Sigmoid colon (tissue), 7 donors: ENCODE data around the gene SPATA24. TPM values are rescaled to one million over a fixed set of nuclear protein-coding genes. Genes with fewer than 3 reads are reported as not detected.

Source experiments
- DNase-seq: peaks from one replicate; pipeline ENCODE4 v3.0.0-alpha.2; 2019
- H3K27ac ChIP-seq, 4 donors: fragments of 200-600 bp; sonication (generic); one replicate each; pipeline ENCODE4 v1.5.1; 2016 to 2019; ENCODE audit warnings: mild to moderate bottlenecking in 1 of 4
- H3K27me3 ChIP-seq, 3 donors: fragments of 200-600 bp; sonication (generic); one replicate each; pipeline ENCODE4 v1.5.1; 2019; ENCODE audit warnings: mild to moderate bottlenecking in 1 of 3
- H3K36me3 ChIP-seq, 4 donors: fragments of 200-600 bp; sonication (generic); one replicate each; pipeline ENCODE4 v1.5.1; 2016 to 2019
- H3K4me1 ChIP-seq, 4 donors: fragments of 200-600 bp; sonication (generic); one replicate each; pipeline ENCODE4 v1.5.1; 2017 to 2019
- H3K4me3 ChIP-seq, 4 donors: fragments of 200-600 bp; sonication (generic); one replicate each; pipeline ENCODE4 v1.5.1; 2017 to 2019; ENCODE audit warnings: mild to moderate bottlenecking in 2 of 4, moderate library complexity in 1 of 4
- H3K9me3 ChIP-seq, 4 donors: fragments of 200-600 bp in 3 of 4; sonication (generic) in 3 of 4; one replicate each; pipeline versions ENCODE4 v1.5.1 to v1.6.1; 2013 to 2019
- EP300 ChIP-seq, 4 donors: sonication (generic); formaldehyde crosslinking; IDR thresholded peaks; one replicate each; pipeline ENCODE4 v1.6.1; 2017; ENCODE audit warnings: antibody characterized with exemption in 4 of 4
- POLR2A ChIP-seq, 2 donors: fragments of 450-650 bp; IDR thresholded peaks; one replicate each; pipeline ENCODE4 v1.6.1; 2016; ENCODE audit warnings: antibody characterized with exemption in 2 of 2, mild to moderate bottlenecking in 2 of 2, moderate library complexity in 2 of 2
- POLR2AphosphoS5 ChIP-seq, 4 donors: sonication (generic); formaldehyde crosslinking; IDR thresholded peaks; one replicate each; pipeline ENCODE4 v1.6.1; 2017; ENCODE audit warnings: antibody characterized with exemption in 4 of 4
- WGBS, 2 donors: extraction: QIAGEN DNeasy Blood & Tissue Kit; methylation state at CpG; one replicate each; pipeline ENCODE4 v1.1.7; 2013; 5-methylcytosine and 5-hydroxymethylcytosine counted together
- intact Hi-C: fragments of 100-400 bp; cut with DNase I; formaldehyde crosslinking; loops from one replicate; pipeline ENCODE4 v1.15.1; 2023
- polyA plus RNA-seq, 3 donors: library from polyadenylated mRNA; stranded (reverse); fragments of 200-250 nt; gene quantifications; one replicate each; pipeline ENCODE4 v1.2.3, GENCODE V29; 2013
- total RNA-seq, 4 donors: library from RNA; depleted of rRNA; stranded (reverse); fragments of >200 nt; gene quantifications; one replicate each; pipeline ENCODE4 v1.1.0, GENCODE V29; 2016
- TF ChIP-seq, protein P1 (sequence below), 4 experiments: fragments of 450-650 bp in 3 of 4; fragments of 200-600 bp in 1 of 4; IDR thresholded peaks; one replicate each; pipeline ENCODE4 v1.5.1; 2016 to 2019; ENCODE audit warnings: antibody characterized with exemption in 4 of 4, mild to moderate bottlenecking in 3 of 4, moderate library complexity in 2 of 4
- donor health status: healthy with polysubstance abuse.
- donor health status: Bipolar disorder and iron deficiency.
- donor health status: healthy.

The SPATA24 gene
- total and polyA plus RNA-seq, 7 donors, result 1.4 to 9.0 (median 7.3) TPM

DNA sequence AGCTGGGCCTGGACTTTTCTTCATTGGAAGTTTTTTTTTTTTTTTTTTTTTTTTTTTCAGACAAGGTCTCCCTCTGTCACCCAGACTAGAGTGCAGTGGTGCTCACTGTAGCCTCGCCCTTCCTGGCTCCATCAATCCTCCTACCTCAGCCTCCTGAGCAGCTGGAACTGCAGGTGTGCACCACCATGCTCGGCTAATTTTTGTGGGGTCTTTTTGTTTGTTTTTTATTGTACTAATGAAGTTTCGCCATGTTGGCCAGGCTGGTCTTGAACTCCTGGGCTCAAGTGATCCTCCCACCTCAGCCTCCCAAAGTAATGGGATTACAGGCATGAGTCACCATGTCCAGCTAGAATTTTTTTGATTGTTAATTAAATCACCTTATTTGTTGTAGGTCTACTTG is 31.8 kb upstream of the SPATA24 start:
- Histone ChIP-seq H3K27ac (no peak overlapping the region), H3K4me3 (no peak overlapping the region), H3K9me3 (no peaks in the 10 kb centered on the region), H3K36me3 (peaks cover 0 to 53% (median 0%) of the 10 kb centered on the region in 4 donors), H3K4me1 (peaks cover 0 to 14% (median 12%) of the 10 kb centered on the region in 4 donors), H3K27me3 (no peaks in the 10 kb centered on the region)
- TF ChIP-seq POLR2AphosphoS5 (IDR thresholded peaks at IDR 0.05) (no peak), EP300 (IDR thresholded peaks at IDR 0.05) (no peak), POLR2A (IDR thresholded peaks at IDR 0.05) (no peak)
- TF ChIP-seq, protein P1, sequence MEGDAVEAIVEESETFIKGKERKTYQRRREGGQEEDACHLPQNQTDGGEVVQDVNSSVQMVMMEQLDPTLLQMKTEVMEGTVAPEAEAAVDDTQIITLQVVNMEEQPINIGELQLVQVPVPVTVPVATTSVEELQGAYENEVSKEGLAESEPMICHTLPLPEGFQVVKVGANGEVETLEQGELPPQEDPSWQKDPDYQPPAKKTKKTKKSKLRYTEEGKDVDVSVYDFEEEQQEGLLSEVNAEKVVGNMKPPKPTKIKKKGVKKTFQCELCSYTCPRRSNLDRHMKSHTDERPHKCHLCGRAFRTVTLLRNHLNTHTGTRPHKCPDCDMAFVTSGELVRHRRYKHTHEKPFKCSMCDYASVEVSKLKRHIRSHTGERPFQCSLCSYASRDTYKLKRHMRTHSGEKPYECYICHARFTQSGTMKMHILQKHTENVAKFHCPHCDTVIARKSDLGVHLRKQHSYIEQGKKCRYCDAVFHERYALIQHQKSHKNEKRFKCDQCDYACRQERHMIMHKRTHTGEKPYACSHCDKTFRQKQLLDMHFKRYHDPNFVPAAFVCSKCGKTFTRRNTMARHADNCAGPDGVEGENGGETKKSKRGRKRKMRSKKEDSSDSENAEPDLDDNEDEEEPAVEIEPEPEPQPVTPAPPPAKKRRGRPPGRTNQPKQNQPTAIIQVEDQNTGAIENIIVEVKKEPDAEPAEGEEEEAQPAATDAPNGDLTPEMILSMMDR (IDR thresholded peaks at IDR 0.05), result no peak
- DNase-seq, result no peak
- intact Hi-C loops, result loop anchor here (5.0 kb wide), 1 partner anchor 82 kb away; no protein-coding TSS in a partner anchor
- 95 to 98% methylated on average over 3 of the region's 3 CpGs for WGBS, 2 donors

DNA sequence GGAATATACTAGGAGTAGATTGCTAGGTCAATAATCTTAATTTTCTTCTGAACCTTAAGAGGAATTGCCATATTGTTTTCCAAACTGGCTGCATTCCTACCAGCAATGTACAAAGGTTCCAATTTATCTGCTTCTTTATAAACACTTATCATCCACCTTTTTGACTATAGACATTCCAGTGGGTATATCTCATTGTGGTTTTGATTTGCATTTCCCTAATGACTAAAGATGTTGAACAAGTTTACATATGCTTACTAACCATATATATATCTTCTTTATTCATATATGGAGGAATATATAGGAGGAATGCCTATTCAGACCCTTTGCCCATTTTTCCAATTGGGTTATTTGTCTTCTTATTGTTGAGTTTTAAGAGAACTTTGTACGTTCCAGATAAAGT is 27.8 kb upstream of the SPATA24 start:
- intact Hi-C loops, result no loop called here
- no peaks in the 10 kb centered on the region for H3K4me1 ChIP-seq
- 98% methylated on average over 1 of the region's 1 CpG for WGBS, 2 donors
- no peak overlapping the region for H3K4me3 ChIP-seq
- TF ChIP-seq POLR2A (IDR thresholded peaks at IDR 0.05) (no peak), EP300 (IDR thresholded peaks at IDR 0.05) (no peak), POLR2AphosphoS5 (IDR thresholded peaks at IDR 0.05) (no peak)
- TF ChIP-seq, protein P1 (IDR thresholded peaks at IDR 0.05), result no peak
- H3K27ac ChIP-seq, result no peak overlapping the region
- H3K27me3 ChIP-seq, result no peaks in the 10 kb centered on the region
- H3K36me3 ChIP-seq, result peaks cover 0 to 74% (median 3%) of the 10 kb centered on the region in 4 donors
- no peak for DNase-seq
- no peaks in the 10 kb centered on the region for H3K9me3 ChIP-seq

DNA sequence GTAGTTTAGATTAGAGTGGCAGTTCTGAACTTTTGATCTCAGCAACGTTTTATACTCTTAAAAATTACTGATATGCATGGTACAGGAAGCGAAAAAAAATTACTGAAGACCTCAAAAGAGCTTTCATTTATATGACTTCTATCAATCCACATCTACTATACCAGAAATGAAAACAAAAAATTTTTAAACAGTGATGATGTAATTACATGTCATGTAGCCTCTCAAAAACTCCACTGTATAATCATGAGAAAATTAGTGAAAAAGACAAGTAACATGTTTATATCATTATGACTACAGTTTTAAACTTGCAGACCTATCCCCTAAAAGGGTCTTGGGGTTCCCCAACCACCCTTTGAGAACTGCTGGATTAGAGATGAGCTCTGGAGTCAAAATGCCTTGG is 26.1 kb upstream of the SPATA24 start:
- DNase-seq, result no peak
- intact Hi-C loops, result no loop called here
- Histone ChIP-seq H3K27me3 (no peaks in the 10 kb centered on the region), H3K4me3 (no peak overlapping the region), H3K36me3 (peaks cover 0 to 82% (median 6%) of the 10 kb centered on the region in 4 donors), H3K9me3 (no peaks in the 10 kb centered on the region), H3K27ac (no peak overlapping the region), H3K4me1 (no peaks in the 10 kb centered on the region)
- 74 to 81% methylated on average over 2 of the region's 2 CpGs for WGBS, 2 donors
- TF ChIP-seq POLR2AphosphoS5 (IDR thresholded peaks at IDR 0.05), result no peak
- TF ChIP-seq, protein P1 (IDR thresholded peaks at IDR 0.05), result no peak
- no peak for TF ChIP-seq EP300 (IDR thresholded peaks at IDR 0.05)
- no peak for TF ChIP-seq POLR2A (IDR thresholded peaks at IDR 0.05)

DNA sequence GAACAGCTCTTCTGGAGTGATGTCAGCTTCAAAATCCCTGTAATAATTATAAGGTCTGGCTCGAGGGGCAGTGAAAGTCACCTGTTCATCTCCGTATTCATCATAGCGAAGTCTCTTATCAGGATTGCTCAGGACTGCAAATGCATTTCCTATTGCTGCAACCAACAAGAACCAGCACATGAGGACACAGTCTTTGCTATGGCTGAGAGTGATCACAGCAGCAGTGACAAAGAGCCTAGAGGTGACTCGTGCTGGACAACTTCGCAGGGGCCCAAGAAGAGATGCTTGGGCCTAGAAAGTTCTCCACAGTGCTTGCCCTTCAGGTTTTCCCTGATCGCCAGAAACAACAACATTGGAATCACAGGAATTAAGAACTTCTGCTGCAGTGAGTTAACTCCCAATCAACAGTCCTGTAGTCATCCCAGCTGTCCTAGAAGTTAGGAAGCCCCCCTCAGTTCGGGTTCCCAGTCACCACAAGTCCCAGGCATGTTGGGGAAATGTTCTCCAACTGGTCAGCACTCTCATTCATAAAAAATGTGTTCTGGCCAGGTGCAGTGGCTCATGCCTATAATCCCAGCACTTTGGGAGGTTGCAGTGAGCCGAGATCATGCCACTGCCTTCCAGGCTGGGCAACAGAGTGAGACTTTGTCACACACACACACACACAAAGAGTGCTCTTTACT is 22.5 kb upstream of the SPATA24 start:
- intact Hi-C loops, result loop anchor here (10.0 kb wide), 1 partner anchor 178 kb away; no protein-coding TSS in a partner anchor
- Histone ChIP-seq H3K36me3 (peaks cover 0 to 71% (median 6%) of the 10 kb centered on the region in 4 donors), H3K9me3 (no peaks in the 10 kb centered on the region), H3K27ac (no peak overlapping the region), H3K4me3 (no peak overlapping the region), H3K27me3 (no peaks in the 10 kb centered on the region), H3K4me1 (no peaks in the 10 kb centered on the region)
- TF ChIP-seq EP300 (IDR thresholded peaks at IDR 0.05) (no peak), POLR2A (IDR thresholded peaks at IDR 0.05) (no peak), POLR2AphosphoS5 (IDR thresholded peaks at IDR 0.05) (no peak)
- TF ChIP-seq, protein P1 (IDR thresholded peaks at IDR 0.05), result no peak
- DNase-seq, result no peak
- 85 to 86% methylated on average over 8 of the region's 8 CpGs for WGBS, 2 donors
